Urinary bladder (tissue), 4 donors: ENCODE results near the gene UMAD1. TPM values are rescaled to one million over a fixed set of nuclear protein-coding genes. Genes with fewer than 3 reads are reported as not detected.

Experiments used
- DNase-seq: peaks from one replicate; pipeline ENCODE4 v3.0.0-alpha.2; 2015; ENCODE audit errors: extremely low spot score
- H3K27ac ChIP-seq: one replicate; pipeline ENCODE4 v1.5.1; 2013; ENCODE audit warnings: low read depth, mild to moderate bottlenecking, moderate library complexity
- H3K36me3 ChIP-seq: one replicate; pipeline ENCODE4 v1.6.1; 2013; ENCODE audit warnings: mild to moderate bottlenecking, moderate library complexity; ENCODE audit not compliant: insufficient read depth
- H3K4me1 ChIP-seq: one replicate; pipeline ENCODE4 v1.6.1; 2013; ENCODE audit warnings: mild to moderate bottlenecking, moderate library complexity; ENCODE audit not compliant: insufficient read depth
- H3K4me3 ChIP-seq: one replicate; pipeline ENCODE4 v1.5.1; 2013; ENCODE audit warnings: low read depth, low read length
- WGBS: extraction: QIAGEN DNeasy Blood & Tissue Kit; methylation state at CpG from one replicate; pipeline ENCODE4 v1.1.7; 2013; 5-methylcytosine and 5-hydroxymethylcytosine counted together
- polyA plus RNA-seq: library from polyadenylated mRNA; stranded (reverse); fragments of 200-250 nt; gene quantifications from one replicate; pipeline ENCODE4 v1.2.3, GENCODE V29; 2013
- total RNA-seq: library from RNA; depleted of rRNA; stranded (reverse); fragments of >200 nt; gene quantifications from one replicate; pipeline ENCODE4 v1.2.3, GENCODE V29; 2014
- donor health status: healthy with polysubstance abuse.
- donor health status: healthy.

The UMAD1 gene
- total and polyA plus RNA-seq, 2 donors, result 14.6 to 15.8 TPM

- H3K27ac ChIP-seq, result no peak overlapping the region
- no peaks in the 10 kb centered on the region for H3K36me3 ChIP-seq
- no peak for DNase-seq
- H3K4me3 ChIP-seq, result peak overlapping the region; percentile 32
- 58% methylated on average over 5 of the region's 5 CpGs for WGBS
- H3K4me1 ChIP-seq, result peaks cover 3% of the 10 kb centered on the region
Measured at GRCh38 chr7:7761340-7761973, 120.9 kb downstream of the UMAD1 start.

- Histone ChIP-seq H3K27ac (no peak overlapping the region), H3K36me3 (no peaks in the 10 kb centered on the region), H3K4me1 (peaks cover 3% of the 10 kb centered on the region), H3K4me3 (peak overlapping the region; percentile 32)
- DNase-seq, result no peak
- WGBS, result 8% methylated on average over 9 of the region's 9 CpGs
Measured at GRCh38 chr7:7761974-7762779, 121.6 kb downstream of the UMAD1 start.

GRCh38 chr7:7764520-7765396 is 124.2 kb downstream of the UMAD1 start:
- 92% methylated on average over 3 of the region's 3 CpGs for WGBS
- H3K27ac ChIP-seq, result peak overlapping the region; percentile 10
- peaks cover 2% of the 10 kb centered on the region for H3K4me1 ChIP-seq

GRCh38 chr7:7765422-7765821 is 124.9 kb downstream of the UMAD1 start:
- Histone ChIP-seq H3K4me3 (no peak overlapping the region), H3K36me3 (no peaks in the 10 kb centered on the region), H3K4me1 (peaks cover 2% of the 10 kb centered on the region), H3K27ac (no peak overlapping the region)
- no peak for DNase-seq

More at GRCh38 chr7:7764520-7765396, 124.2 kb downstream of the UMAD1 start:
- Histone ChIP-seq H3K36me3 (no peaks in the 10 kb centered on the region), H3K4me3 (no peak overlapping the region)
- no peak for DNase-seq

- H3K27ac ChIP-seq, result no peak overlapping the region
- no peak for DNase-seq
- no peaks in the 10 kb centered on the region for H3K36me3 ChIP-seq
- H3K4me3 ChIP-seq, result no peak overlapping the region
- peaks cover 4% of the 10 kb centered on the region for H3K4me1 ChIP-seq
Measured at GRCh38 chr7:7766671-7767070, 126.1 kb downstream of the UMAD1 start.

- H3K36me3 ChIP-seq, result no peaks in the 10 kb centered on the region
- no peak overlapping the region for H3K4me3 ChIP-seq
- 90% methylated on average over 5 of the region's 5 CpGs for WGBS
- no peak for DNase-seq
- no peak overlapping the region for H3K27ac ChIP-seq
- H3K4me1 ChIP-seq, result peaks cover 4% of the 10 kb centered on the region
Measured at GRCh38 chr7:7768977-7769709, 128.6 kb downstream of the UMAD1 start.

GRCh38 chr7:7769710-7770627 is 129.4 kb downstream of the UMAD1 start:
- no peak for DNase-seq
- no peaks in the 10 kb centered on the region for H3K36me3 ChIP-seq
- peaks cover 4% of the 10 kb centered on the region for H3K4me1 ChIP-seq
- 84% methylated on average over 8 of the region's 8 CpGs for WGBS
- no peak overlapping the region for H3K27ac ChIP-seq
- no peak overlapping the region for H3K4me3 ChIP-seq

- no peak overlapping the region for H3K27ac ChIP-seq
- no peak for DNase-seq
- peaks cover 4% of the 10 kb centered on the region for H3K4me1 ChIP-seq
- no peaks in the 10 kb centered on the region for H3K36me3 ChIP-seq
- no peak overlapping the region for H3K4me3 ChIP-seq
Measured at GRCh38 chr7:7771452-7771851, 130.9 kb downstream of the UMAD1 start.

GRCh38 chr7:7772397-7772821 is 131.9 kb downstream of the UMAD1 start:
- peak; percentile 50 for DNase-seq
- H3K4me1 ChIP-seq, result peaks cover 4% of the 10 kb centered on the region
- H3K36me3 ChIP-seq, result no peaks in the 10 kb centered on the region
- no peak overlapping the region for H3K4me3 ChIP-seq
- 71% methylated on average over 6 of the region's 6 CpGs for WGBS
- H3K27ac ChIP-seq, result no peak overlapping the region

- Histone ChIP-seq H3K4me1 (peaks cover 4% of the 10 kb centered on the region), H3K27ac (no peak overlapping the region), H3K36me3 (no peaks in the 10 kb centered on the region), H3K4me3 (no peak overlapping the region)
- WGBS, result 88% methylated on average over 3 of the region's 3 CpGs
- DNase-seq, result no peak
Measured at GRCh38 chr7:7773334-7774309, 133.1 kb downstream of the UMAD1 start.

GRCh38 chr7:7779888-7780287 is 139.3 kb downstream of the UMAD1 start:
- Histone ChIP-seq H3K4me3 (no peak overlapping the region), H3K36me3 (no peaks in the 10 kb centered on the region), H3K27ac (no peak overlapping the region), H3K4me1 (no peaks in the 10 kb centered on the region)
- WGBS, result 77% methylated on average over 1 of the region's 1 CpG
- DNase-seq, result no peak
